B cell (primary cell): Measurements from ENCODE around the gene CARNS1.

Source experiments
- CTCF ChIP-seq: fragments of 200-600 bp; IDR thresholded peaks from one replicate; pipeline ENCODE4 v1.8.0; 2022; ENCODE audit warnings: antibody characterized with exemption, mild to moderate bottlenecking
- EZH2 ChIP-seq: IDR thresholded peaks from 2 replicates; pipeline ENCODE4 v1.6.1; 2012; ENCODE audit warnings: borderline replicate concordance, low read depth, mild to moderate bottlenecking, moderate library complexity, low read length; ENCODE audit not compliant: insufficient read depth, poor library complexity, severe bottlenecking

GRCh38 chr11:67408437-67409200 lies 6.9 kb upstream of the CARNS1 start:
- no peak for TF ChIP-seq CTCF
- no peak for TF ChIP-seq EZH2
